OCI-LY1 (cell line): Measurements from ENCODE around the gene SENP1.

Source experiments
- H2AFZ ChIP-seq: fragments of 200-600 bp; sonication (generic), shearing (Covaris generic); 2 replicates; pipeline ENCODE4 v1.6.0; 2014; ENCODE audit warnings: antibody characterized with exemption, mild to moderate bottlenecking, low read length
- H3F3A ChIP-seq: fragments of 200-600 bp; sonication (generic), shearing (Covaris generic); 2 replicates; pipeline ENCODE4 v1.6.0; 2014; ENCODE audit warnings: mild to moderate bottlenecking, antibody characterized with exemption, low read length, moderate library complexity; ENCODE audit not compliant: insufficient read depth
- H3K27ac ChIP-seq: fragments of 200-600 bp; sonication (generic); 2 replicates; pipeline ENCODE4 v1.5.1; 2014; ENCODE audit warnings: low read length, mixed run types, mild to moderate bottlenecking, low read depth; ENCODE audit not compliant: poor library complexity, severe bottlenecking
- H3K27me3 ChIP-seq: fragments of 200-600 bp; sonication (generic); 2 replicates; pipeline ENCODE4 v1.6.0; 2014; ENCODE audit warnings: antibody characterized with exemption, mild to moderate bottlenecking, low read length, moderate library complexity; ENCODE audit not compliant: insufficient read depth
- H3K36me3 ChIP-seq: fragments of 200-600 bp; sonication (generic); 2 replicates; pipeline ENCODE4 v1.6.1; 2014; ENCODE audit warnings: mild to moderate bottlenecking, antibody characterized with exemption, low read length, moderate library complexity, mixed read lengths; ENCODE audit not compliant: insufficient read depth
- H3K4me1 ChIP-seq: fragments of 200-600 bp; sonication (generic); 2 replicates; pipeline ENCODE4 v1.5.1; 2014; ENCODE audit warnings: mild to moderate bottlenecking, low read length, moderate library complexity; ENCODE audit not compliant: insufficient read depth, severe bottlenecking
- H3K4me2 ChIP-seq: fragments of 200-600 bp; sonication (generic), shearing (Covaris generic); 2 replicates; pipeline ENCODE4 v1.6.1; 2014; ENCODE audit warnings: low read length
- H3K4me3 ChIP-seq: fragments of 200-600 bp; sonication (generic); 2 replicates; pipeline ENCODE4 v1.5.1; 2014; ENCODE audit warnings: low read length, low read depth, mild to moderate bottlenecking, mixed read lengths; ENCODE audit not compliant: poor library complexity, severe bottlenecking
- H3K79me2 ChIP-seq: fragments of 200-600 bp; shearing (Covaris generic); 2 replicates; pipeline ENCODE4 v1.6.1; 2016; ENCODE audit warnings: mixed run types, low read length, mixed read lengths; ENCODE audit not compliant: insufficient read depth
- H3K9ac ChIP-seq: fragments of 200-600 bp; sonication (generic), shearing (Covaris generic); 2 replicates; pipeline ENCODE4 v1.6.1; 2014; ENCODE audit warnings: mild to moderate bottlenecking, low read length, mixed read lengths
- H3K9me2 ChIP-seq: fragments of 200-600 bp; sonication (generic), shearing (Covaris generic); 2 replicates; pipeline ENCODE4 v1.6.1; 2014; ENCODE audit warnings: low read depth, mild to moderate bottlenecking, low read length, mixed read lengths
- H3K9me3 ChIP-seq: fragments of 200-600 bp; shearing (Covaris generic); 2 replicates; pipeline ENCODE4 v1.6.1; 2014; ENCODE audit warnings: low read length, mixed read lengths
- H4K20me1 ChIP-seq: fragments of 200-600 bp; sonication (generic), shearing (Covaris generic); 2 replicates; pipeline ENCODE4 v1.6.0; 2016; ENCODE audit warnings: mild to moderate bottlenecking, low read length; ENCODE audit not compliant: insufficient read depth
- EZH2 ChIP-seq: fragments of 200-600 bp; sonication (generic), shearing (Covaris generic); IDR thresholded peaks from 2 replicates; pipeline ENCODE4 v1.8.0; 2017; ENCODE audit warnings: borderline replicate concordance, mixed run types, mild to moderate bottlenecking, antibody characterized with exemption, low read length, moderate library complexity, mixed read lengths
- TF ChIP-seq, protein P1 (sequence below): fragments of 200-600 bp; sonication (generic), shearing (Covaris generic); IDR thresholded peaks from 2 replicates; pipeline ENCODE4 v1.5.1; 2017; ENCODE audit warnings: mild to moderate bottlenecking, antibody characterized with exemption, low read length, moderate library complexity, mixed read lengths

Gene SENP1

DNA sequence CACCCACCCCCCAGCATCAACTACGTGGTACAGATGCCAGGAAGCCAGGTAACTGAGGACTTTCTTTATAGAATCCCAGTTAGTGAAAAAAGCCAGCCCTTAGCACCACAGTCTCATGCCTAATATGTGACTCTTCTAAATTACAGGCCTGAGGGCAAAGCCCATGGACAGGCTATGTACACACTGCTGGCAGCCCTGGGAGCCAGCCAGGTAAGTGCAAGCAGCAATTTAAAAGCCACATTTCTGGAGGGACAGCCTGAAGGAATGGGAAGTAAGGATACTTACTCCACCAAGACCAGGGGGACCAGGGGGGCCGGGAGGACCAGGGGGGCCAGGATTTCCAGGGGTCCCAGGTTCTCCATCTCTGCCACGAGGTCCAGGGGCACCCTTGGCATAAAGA lies 108.6 kb downstream of the SENP1 start:
- Histone ChIP-seq H3K9me2 (no peaks in the 10 kb centered on the region), H3K9me3 (no peaks in the 10 kb centered on the region), H3K4me2 (no peak overlapping the region), H4K20me1 (no peaks in the 10 kb centered on the region), H3K27me3 (peaks cover 10% of the 10 kb centered on the region), H3K9ac (no peak overlapping the region), H3K36me3 (no peaks in the 10 kb centered on the region), H3F3A (no peaks in the 10 kb centered on the region), H2AFZ (no peak overlapping the region), H3K4me3 (no peak overlapping the region), H3K4me1 (no peaks in the 10 kb centered on the region), H3K27ac (no peak overlapping the region), H3K79me2 (no peaks in the 10 kb centered on the region)
- TF ChIP-seq, protein P1, sequence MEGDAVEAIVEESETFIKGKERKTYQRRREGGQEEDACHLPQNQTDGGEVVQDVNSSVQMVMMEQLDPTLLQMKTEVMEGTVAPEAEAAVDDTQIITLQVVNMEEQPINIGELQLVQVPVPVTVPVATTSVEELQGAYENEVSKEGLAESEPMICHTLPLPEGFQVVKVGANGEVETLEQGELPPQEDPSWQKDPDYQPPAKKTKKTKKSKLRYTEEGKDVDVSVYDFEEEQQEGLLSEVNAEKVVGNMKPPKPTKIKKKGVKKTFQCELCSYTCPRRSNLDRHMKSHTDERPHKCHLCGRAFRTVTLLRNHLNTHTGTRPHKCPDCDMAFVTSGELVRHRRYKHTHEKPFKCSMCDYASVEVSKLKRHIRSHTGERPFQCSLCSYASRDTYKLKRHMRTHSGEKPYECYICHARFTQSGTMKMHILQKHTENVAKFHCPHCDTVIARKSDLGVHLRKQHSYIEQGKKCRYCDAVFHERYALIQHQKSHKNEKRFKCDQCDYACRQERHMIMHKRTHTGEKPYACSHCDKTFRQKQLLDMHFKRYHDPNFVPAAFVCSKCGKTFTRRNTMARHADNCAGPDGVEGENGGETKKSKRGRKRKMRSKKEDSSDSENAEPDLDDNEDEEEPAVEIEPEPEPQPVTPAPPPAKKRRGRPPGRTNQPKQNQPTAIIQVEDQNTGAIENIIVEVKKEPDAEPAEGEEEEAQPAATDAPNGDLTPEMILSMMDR: no peak
- no peak for TF ChIP-seq EZH2

DNA sequence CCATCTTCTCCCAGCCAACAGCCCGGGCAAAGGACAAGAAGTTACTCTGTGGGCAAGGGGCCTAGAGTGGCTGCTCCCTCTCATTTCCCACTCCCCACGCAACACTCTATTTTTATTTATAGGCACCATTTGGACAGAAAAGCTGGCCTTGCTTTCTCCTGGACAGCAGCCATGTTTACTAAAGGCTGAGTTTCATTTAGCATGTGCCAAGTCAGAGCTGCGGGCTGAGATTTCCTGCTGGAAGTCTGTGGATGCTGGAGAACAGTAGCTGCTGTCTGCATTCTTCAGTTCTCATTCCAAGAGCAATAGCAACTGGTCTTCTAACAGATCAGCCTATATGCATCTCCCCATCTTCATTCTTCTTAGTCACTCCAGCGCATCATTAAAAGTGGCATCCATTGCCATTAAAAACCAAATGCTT lies 109.9 kb downstream of the SENP1 start:
- Histone ChIP-seq H3K79me2 (no peaks in the 10 kb centered on the region), H3K9me3 (no peaks in the 10 kb centered on the region), H2AFZ (no peak overlapping the region), H3K36me3 (no peaks in the 10 kb centered on the region), H3F3A (no peaks in the 10 kb centered on the region), H4K20me1 (no peaks in the 10 kb centered on the region), H3K9me2 (no peaks in the 10 kb centered on the region), H3K27me3 (peaks cover 5% of the 10 kb centered on the region), H3K4me2 (no peak overlapping the region), H3K27ac (no peak overlapping the region), H3K9ac (no peak overlapping the region), H3K4me1 (no peaks in the 10 kb centered on the region), H3K4me3 (no peak overlapping the region)
- TF ChIP-seq, protein P1: no peak
- TF ChIP-seq EZH2: no peak

- no peaks in the 10 kb centered on the region for H4K20me1 ChIP-seq
- no peaks in the 10 kb centered on the region for H3F3A ChIP-seq
- no peak overlapping the region for H3K9ac ChIP-seq
- no peaks in the 10 kb centered on the region for H3K36me3 ChIP-seq
- H2AFZ ChIP-seq: no peak overlapping the region
- TF ChIP-seq, protein P1: no peak
- TF ChIP-seq EZH2: no peak
- H3K27me3 ChIP-seq: no peaks in the 10 kb centered on the region; the same call in 1 of the 2 replicates
- H3K79me2 ChIP-seq: no peaks in the 10 kb centered on the region
- no peaks in the 10 kb centered on the region for H3K9me2 ChIP-seq
- no peak overlapping the region for H3K27ac ChIP-seq
- no peak overlapping the region for H3K4me3 ChIP-seq
- peaks cover 5% of the 10 kb centered on the region for H3K4me1 ChIP-seq
- H3K4me2 ChIP-seq: no peak overlapping the region
- H3K9me3 ChIP-seq: no peaks in the 10 kb centered on the region
Observed at GRCh38 chr12:47993491-47993890, 112.4 kb downstream of the SENP1 start.
